ENCODE measurements around the gene PNMA8A.

Gene PNMA8A

DNA sequence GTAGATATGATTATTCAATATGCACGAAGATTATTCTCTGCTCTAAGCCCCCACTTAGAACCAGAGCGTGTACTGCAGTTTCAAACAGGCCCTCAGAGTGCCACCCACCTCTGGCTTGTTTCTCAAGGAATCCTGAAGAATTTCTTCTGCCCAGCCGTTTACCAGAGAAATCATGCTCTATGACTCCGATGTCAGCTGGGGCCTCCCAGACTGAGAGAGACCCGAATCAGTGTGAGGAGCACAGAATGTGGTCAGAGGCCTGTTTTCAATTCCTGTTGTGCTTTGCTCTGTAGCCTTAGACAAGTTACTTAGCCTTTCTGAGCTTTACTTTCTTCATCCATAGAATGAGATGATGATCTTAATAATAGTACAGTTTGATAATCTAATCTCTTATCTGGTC is 48.2 kb downstream of the PNMA8A start:
- TF ChIP-seq POLR2AphosphoS5 (IDR thresholded peaks at IDR 0.05; ENCODE audit: low read depth, low read length) = no peak
- TF ChIP-seq SIN3A (IDR thresholded peaks at IDR 0.05; ENCODE audit: borderline replicate concordance, insufficient read depth, low read length) = no peak
- no peak for TF ChIP-seq FOXP2 (optimal IDR thresholded peaks at IDR 0.05; ENCODE audit: borderline replicate concordance, extremely low read depth, extremely low read length, insufficient read depth)
- no peak for TF ChIP-seq TAF1 (IDR thresholded peaks at IDR 0.05; ENCODE audit: borderline replicate concordance, insufficient read depth, low read length)
- TF ChIP-seq, protein P1, sequence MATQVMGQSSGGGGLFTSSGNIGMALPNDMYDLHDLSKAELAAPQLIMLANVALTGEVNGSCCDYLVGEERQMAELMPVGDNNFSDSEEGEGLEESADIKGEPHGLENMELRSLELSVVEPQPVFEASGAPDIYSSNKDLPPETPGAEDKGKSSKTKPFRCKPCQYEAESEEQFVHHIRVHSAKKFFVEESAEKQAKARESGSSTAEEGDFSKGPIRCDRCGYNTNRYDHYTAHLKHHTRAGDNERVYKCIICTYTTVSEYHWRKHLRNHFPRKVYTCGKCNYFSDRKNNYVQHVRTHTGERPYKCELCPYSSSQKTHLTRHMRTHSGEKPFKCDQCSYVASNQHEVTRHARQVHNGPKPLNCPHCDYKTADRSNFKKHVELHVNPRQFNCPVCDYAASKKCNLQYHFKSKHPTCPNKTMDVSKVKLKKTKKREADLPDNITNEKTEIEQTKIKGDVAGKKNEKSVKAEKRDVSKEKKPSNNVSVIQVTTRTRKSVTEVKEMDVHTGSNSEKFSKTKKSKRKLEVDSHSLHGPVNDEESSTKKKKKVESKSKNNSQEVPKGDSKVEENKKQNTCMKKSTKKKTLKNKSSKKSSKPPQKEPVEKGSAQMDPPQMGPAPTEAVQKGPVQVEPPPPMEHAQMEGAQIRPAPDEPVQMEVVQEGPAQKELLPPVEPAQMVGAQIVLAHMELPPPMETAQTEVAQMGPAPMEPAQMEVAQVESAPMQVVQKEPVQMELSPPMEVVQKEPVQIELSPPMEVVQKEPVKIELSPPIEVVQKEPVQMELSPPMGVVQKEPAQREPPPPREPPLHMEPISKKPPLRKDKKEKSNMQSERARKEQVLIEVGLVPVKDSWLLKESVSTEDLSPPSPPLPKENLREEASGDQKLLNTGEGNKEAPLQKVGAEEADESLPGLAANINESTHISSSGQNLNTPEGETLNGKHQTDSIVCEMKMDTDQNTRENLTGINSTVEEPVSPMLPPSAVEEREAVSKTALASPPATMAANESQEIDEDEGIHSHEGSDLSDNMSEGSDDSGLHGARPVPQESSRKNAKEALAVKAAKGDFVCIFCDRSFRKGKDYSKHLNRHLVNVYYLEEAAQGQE (IDR thresholded peaks at IDR 0.05; ENCODE audit: insufficient read depth in 1 of 2, low read depth in 2 of 2, low read length in 2 of 2) = no peak

DNA sequence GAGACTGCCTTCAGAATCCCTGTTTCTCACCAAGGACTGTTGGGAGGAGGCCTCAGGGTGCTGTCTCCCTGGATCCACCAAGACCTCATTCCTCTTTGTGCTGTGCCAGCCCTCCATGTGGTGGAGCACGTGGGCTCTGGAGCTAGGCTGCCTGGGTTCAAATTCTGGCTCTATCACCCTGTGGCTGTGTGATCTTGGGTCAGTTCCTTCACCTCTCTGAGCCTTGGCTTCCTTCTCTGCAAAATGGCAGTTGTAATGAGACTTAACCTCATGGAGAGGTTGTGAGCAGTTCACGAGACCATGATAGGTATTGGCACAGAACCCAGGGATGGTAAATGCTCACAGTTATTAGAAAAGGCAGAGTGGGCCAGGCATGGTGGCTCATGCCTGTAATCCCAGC is 49.0 kb downstream of the PNMA8A start:
- TF ChIP-seq FOXP2 (optimal IDR thresholded peaks at IDR 0.05; ENCODE audit: borderline replicate concordance, extremely low read depth, extremely low read length, insufficient read depth) = no peak
- no peak for TF ChIP-seq TAF1 (IDR thresholded peaks at IDR 0.05; ENCODE audit: borderline replicate concordance, insufficient read depth, low read length)
- TF ChIP-seq, protein P1 (IDR thresholded peaks at IDR 0.05; ENCODE audit: insufficient read depth in 1 of 2, low read depth in 2 of 2, low read length in 2 of 2) = no peak
- no peak for TF ChIP-seq POLR2AphosphoS5 (IDR thresholded peaks at IDR 0.05; ENCODE audit: low read depth, low read length)
- no peak for TF ChIP-seq SIN3A (IDR thresholded peaks at IDR 0.05; ENCODE audit: borderline replicate concordance, insufficient read depth, low read length)

GRCh38 chr19:46420056-46420455 is 51.3 kb downstream of the PNMA8A start:
- TF ChIP-seq FOXP2 (optimal IDR thresholded peaks at IDR 0.05; ENCODE audit: borderline replicate concordance, extremely low read depth, extremely low read length, insufficient read depth) (no peak), POLR2AphosphoS5 (IDR thresholded peaks at IDR 0.05; ENCODE audit: low read depth, low read length) (no peak), SIN3A (IDR thresholded peaks at IDR 0.05; ENCODE audit: borderline replicate concordance, insufficient read depth, low read length) (no peak), TAF1 (IDR thresholded peaks at IDR 0.05; ENCODE audit: borderline replicate concordance, insufficient read depth, low read length) (no peak)
- TF ChIP-seq, protein P1 (IDR thresholded peaks at IDR 0.05; ENCODE audit: insufficient read depth in 1 of 2, low read depth in 2 of 2, low read length in 2 of 2) = no peak
